ENCODE results near the gene LTBP1. TPM values are rescaled to one million over a fixed set of nuclear protein-coding genes. Genes with fewer than 3 reads are reported as not detected.

The LTBP1 gene
- total and polyA plus RNA-seq, 2 experiments from 2014 or later: 15.7 to 49.8 TPM

GRCh38 chr2:33091541-33092123 is 144.9 kb downstream of the LTBP1 start:
- no peak for TF ChIP-seq CREB1 (CRISPR knock-in tag; IDR thresholded peaks at IDR 0.05; ENCODE audit: low read depth)
- TF ChIP-seq, protein P1, sequence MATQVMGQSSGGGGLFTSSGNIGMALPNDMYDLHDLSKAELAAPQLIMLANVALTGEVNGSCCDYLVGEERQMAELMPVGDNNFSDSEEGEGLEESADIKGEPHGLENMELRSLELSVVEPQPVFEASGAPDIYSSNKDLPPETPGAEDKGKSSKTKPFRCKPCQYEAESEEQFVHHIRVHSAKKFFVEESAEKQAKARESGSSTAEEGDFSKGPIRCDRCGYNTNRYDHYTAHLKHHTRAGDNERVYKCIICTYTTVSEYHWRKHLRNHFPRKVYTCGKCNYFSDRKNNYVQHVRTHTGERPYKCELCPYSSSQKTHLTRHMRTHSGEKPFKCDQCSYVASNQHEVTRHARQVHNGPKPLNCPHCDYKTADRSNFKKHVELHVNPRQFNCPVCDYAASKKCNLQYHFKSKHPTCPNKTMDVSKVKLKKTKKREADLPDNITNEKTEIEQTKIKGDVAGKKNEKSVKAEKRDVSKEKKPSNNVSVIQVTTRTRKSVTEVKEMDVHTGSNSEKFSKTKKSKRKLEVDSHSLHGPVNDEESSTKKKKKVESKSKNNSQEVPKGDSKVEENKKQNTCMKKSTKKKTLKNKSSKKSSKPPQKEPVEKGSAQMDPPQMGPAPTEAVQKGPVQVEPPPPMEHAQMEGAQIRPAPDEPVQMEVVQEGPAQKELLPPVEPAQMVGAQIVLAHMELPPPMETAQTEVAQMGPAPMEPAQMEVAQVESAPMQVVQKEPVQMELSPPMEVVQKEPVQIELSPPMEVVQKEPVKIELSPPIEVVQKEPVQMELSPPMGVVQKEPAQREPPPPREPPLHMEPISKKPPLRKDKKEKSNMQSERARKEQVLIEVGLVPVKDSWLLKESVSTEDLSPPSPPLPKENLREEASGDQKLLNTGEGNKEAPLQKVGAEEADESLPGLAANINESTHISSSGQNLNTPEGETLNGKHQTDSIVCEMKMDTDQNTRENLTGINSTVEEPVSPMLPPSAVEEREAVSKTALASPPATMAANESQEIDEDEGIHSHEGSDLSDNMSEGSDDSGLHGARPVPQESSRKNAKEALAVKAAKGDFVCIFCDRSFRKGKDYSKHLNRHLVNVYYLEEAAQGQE (IDR thresholded peaks at IDR 0.05; ENCODE audit: unreplicated experiment): no peak
- TF ChIP-seq, protein P2, sequence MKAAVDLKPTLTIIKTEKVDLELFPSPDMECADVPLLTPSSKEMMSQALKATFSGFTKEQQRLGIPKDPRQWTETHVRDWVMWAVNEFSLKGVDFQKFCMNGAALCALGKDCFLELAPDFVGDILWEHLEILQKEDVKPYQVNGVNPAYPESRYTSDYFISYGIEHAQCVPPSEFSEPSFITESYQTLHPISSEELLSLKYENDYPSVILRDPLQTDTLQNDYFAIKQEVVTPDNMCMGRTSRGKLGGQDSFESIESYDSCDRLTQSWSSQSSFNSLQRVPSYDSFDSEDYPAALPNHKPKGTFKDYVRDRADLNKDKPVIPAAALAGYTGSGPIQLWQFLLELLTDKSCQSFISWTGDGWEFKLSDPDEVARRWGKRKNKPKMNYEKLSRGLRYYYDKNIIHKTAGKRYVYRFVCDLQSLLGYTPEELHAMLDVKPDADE (IDR thresholded peaks at IDR 0.05): no peak
- TF ChIP-seq ZNF114 (CRISPR knock-in tag; IDR thresholded peaks at IDR 0.05): no peak
- TF ChIP-seq EZH2 (IDR thresholded peaks at IDR 0.05; ENCODE audit: low read depth, unreplicated experiment): no peak
- TF ChIP-seq, protein P3, sequence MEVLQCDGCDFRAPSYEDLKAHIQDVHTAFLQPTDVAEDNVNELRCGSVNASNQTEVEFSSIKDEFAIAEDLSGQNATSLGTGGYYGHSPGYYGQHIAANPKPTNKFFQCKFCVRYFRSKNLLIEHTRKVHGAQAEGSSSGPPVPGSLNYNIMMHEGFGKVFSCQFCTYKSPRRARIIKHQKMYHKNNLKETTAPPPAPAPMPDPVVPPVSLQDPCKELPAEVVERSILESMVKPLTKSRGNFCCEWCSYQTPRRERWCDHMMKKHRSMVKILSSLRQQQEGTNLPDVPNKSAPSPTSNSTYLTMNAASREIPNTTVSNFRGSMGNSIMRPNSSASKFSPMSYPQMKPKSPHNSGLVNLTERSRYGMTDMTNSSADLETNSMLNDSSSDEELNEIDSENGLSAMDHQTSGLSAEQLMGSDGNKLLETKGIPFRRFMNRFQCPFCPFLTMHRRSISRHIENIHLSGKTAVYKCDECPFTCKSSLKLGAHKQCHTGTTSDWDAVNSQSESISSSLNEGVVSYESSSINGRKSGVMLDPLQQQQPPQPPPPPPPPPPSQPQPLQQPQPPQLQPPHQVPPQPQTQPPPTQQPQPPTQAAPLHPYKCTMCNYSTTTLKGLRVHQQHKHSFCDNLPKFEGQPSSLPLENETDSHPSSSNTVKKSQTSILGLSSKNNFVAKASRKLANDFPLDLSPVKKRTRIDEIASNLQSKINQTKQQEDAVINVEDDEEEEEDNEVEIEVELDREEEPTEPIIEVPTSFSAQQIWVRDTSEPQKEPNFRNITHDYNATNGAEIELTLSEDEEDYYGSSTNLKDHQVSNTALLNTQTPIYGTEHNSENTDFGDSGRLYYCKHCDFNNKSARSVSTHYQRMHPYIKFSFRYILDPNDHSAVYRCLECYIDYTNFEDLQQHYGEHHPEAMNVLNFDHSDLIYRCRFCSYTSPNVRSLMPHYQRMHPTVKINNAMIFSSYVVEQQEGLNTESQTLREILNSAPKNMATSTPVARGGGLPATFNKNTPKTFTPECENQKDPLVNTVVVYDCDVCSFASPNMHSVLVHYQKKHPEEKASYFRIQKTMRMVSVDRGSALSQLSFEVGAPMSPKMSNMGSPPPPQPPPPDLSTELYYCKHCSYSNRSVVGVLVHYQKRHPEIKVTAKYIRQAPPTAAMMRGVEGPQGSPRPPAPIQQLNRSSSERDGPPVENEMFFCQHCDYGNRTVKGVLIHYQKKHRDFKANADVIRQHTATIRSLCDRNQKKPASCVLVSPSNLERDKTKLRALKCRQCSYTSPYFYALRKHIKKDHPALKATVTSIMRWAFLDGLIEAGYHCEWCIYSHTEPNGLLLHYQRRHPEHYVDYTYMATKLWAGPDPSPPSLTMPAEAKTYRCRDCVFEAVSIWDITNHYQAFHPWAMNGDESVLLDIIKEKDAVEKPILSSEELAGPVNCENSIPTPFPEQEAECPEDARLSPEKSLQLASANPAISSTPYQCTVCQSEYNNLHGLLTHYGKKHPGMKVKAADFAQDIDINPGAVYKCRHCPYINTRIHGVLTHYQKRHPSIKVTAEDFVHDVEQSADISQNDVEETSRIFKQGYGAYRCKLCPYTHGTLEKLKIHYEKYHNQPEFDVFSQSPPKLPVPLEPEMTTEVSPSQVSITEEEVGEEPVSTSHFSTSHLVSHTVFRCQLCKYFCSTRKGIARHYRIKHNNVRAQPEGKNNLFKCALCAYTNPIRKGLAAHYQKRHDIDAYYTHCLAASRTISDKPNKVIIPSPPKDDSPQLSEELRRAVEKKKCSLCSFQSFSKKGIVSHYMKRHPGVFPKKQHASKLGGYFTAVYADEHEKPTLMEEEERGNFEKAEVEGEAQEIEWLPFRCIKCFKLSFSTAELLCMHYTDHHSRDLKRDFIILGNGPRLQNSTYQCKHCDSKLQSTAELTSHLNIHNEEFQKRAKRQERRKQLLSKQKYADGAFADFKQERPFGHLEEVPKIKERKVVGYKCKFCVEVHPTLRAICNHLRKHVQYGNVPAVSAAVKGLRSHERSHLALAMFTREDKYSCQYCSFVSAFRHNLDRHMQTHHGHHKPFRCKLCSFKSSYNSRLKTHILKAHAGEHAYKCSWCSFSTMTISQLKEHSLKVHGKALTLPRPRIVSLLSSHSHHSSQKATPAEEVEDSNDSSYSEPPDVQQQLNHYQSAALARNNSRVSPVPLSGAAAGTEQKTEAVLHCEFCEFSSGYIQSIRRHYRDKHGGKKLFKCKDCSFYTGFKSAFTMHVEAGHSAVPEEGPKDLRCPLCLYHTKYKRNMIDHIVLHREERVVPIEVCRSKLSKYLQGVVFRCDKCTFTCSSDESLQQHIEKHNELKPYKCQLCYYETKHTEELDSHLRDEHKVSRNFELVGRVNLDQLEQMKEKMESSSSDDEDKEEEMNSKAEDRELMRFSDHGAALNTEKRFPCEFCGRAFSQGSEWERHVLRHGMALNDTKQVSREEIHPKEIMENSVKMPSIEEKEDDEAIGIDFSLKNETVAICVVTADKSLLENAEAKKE (CRISPR knock-in tag; IDR thresholded peaks at IDR 0.05): no peak
- TF ChIP-seq EZH2phosphoT487 (IDR thresholded peaks at IDR 0.05; ENCODE audit: unreplicated experiment): no peak
- no peak for TF ChIP-seq ZNF331 (CRISPR knock-in tag; IDR thresholded peaks at IDR 0.05; ENCODE audit: low read depth)
- no peak for TF ChIP-seq NANOG (IDR thresholded peaks at IDR 0.05; ENCODE audit: borderline replicate concordance)
- no peak for TF ChIP-seq STAT1 (IDR thresholded peaks at IDR 0.05; ENCODE audit: unreplicated experiment)
- TF ChIP-seq, protein P4, sequence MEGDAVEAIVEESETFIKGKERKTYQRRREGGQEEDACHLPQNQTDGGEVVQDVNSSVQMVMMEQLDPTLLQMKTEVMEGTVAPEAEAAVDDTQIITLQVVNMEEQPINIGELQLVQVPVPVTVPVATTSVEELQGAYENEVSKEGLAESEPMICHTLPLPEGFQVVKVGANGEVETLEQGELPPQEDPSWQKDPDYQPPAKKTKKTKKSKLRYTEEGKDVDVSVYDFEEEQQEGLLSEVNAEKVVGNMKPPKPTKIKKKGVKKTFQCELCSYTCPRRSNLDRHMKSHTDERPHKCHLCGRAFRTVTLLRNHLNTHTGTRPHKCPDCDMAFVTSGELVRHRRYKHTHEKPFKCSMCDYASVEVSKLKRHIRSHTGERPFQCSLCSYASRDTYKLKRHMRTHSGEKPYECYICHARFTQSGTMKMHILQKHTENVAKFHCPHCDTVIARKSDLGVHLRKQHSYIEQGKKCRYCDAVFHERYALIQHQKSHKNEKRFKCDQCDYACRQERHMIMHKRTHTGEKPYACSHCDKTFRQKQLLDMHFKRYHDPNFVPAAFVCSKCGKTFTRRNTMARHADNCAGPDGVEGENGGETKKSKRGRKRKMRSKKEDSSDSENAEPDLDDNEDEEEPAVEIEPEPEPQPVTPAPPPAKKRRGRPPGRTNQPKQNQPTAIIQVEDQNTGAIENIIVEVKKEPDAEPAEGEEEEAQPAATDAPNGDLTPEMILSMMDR (conservative IDR thresholded peaks at IDR 0.05; ENCODE audit: low read depth in 2 of 2): no peak
- no peak for TF ChIP-seq POLR2AphosphoS5 (IDR thresholded peaks at IDR 0.05; ENCODE audit: low read depth)
- TF ChIP-seq JUNB (IDR thresholded peaks at IDR 0.05; ENCODE audit: unreplicated experiment): no peak
- H3K27ac ChIP-seq (ENCODE audit: low read depth): no peak overlapping the region
- DNase-seq (ENCODE audit: low spot score) (no peak), ATAC-seq (no peak)
- H3F3A ChIP-seq (replicated peaks; ENCODE audit: low read depth): no peaks in the 10 kb centered on the region
- H3K79me2 ChIP-seq (replicated peaks; ENCODE audit: insufficient read depth): no peaks in the 10 kb centered on the region
- 0 out of 2 replicates have a peak, but pooled peaks cover 3% of the 10 kb centered on the region for H3K9me2 ChIP-seq (ENCODE audit: insufficient read depth)
- no peaks in the 10 kb centered on the region for H3K27me3 ChIP-seq (ENCODE audit: insufficient read depth)
- H4K20me1 ChIP-seq (replicated peaks; ENCODE audit: insufficient read depth): no peaks in the 10 kb centered on the region
- no peak overlapping the region for H3K4me3 ChIP-seq
- Mint-ChIP-seq H3K9me3 (no peaks in the 10 kb centered on the region), H3K27me3 (ENCODE audit: insufficient read depth, low read depth, poor library complexity) (no peaks in the 10 kb centered on the region), H3K27ac (no peak overlapping the region), H3K36me3 (ENCODE audit: low read depth) (no peaks in the 10 kb centered on the region), H3K4me1 (no peaks in the 10 kb centered on the region), H3K4me3 (no peak overlapping the region)
- no peaks in the 10 kb centered on the region for H3K36me3 ChIP-seq (ENCODE audit: insufficient read depth)
- H3K4me2 ChIP-seq: no peak overlapping the region
- H2AFZ ChIP-seq: no peak overlapping the region
- no peaks in the 10 kb centered on the region for H3K4me1 ChIP-seq (ENCODE audit: insufficient read depth)

Measured in GM23338 (cell line).